Amygdala (tissue), 56 donors: ENCODE measurements around the gene SLBP.

Experiments used
- DNase-seq, 56 donors: peaks; one replicate each; lab custom pipeline; 2025; lab: John Stamatoyannopoulos, UW

Gene SLBP

DNA sequence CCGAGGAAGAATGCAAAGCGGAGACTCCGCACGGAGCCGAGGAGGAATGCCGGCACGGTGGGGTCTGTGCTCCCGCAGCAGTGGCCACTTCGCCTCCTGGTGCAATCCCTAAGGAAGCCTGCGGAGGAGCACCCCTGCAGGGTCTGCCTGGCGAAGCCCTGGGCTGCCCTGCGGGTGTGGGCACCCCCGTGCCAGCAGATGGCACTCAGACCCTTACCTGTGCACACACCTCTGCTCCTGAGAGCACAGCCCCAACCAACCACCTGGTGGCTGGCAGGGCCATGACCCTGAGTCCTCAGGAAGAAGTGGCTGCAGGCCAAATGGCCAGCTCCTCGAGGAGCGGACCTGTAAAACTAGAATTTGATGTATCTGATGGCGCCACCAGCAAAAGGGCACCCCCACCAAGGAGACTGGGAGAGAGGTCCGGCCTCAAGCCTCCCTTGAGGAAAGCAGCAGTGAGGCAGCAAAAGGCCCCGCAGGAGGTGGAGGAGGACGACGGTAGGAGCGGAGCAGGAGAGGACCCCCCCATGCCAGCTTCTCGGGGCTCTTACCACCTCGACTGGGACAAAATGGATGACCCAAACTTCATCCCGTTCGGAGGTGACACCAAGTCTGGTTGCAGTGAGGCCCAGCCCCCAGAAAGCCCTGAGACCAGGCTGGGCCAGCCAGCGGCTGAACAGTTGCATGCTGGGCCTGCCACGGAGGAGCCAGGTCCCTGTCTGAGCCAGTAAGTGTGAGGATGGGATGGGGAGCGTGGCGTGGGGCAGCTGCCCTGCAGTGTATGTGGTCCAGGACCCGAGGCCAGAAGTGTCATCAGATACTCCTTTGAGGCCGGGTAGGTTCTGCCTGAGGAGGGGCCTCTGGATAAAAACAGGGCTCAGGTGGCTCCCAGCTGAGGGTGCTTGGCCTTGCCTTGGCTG lies 16.2 kb upstream of the SLBP start:
- no peak for DNase-seq

DNA sequence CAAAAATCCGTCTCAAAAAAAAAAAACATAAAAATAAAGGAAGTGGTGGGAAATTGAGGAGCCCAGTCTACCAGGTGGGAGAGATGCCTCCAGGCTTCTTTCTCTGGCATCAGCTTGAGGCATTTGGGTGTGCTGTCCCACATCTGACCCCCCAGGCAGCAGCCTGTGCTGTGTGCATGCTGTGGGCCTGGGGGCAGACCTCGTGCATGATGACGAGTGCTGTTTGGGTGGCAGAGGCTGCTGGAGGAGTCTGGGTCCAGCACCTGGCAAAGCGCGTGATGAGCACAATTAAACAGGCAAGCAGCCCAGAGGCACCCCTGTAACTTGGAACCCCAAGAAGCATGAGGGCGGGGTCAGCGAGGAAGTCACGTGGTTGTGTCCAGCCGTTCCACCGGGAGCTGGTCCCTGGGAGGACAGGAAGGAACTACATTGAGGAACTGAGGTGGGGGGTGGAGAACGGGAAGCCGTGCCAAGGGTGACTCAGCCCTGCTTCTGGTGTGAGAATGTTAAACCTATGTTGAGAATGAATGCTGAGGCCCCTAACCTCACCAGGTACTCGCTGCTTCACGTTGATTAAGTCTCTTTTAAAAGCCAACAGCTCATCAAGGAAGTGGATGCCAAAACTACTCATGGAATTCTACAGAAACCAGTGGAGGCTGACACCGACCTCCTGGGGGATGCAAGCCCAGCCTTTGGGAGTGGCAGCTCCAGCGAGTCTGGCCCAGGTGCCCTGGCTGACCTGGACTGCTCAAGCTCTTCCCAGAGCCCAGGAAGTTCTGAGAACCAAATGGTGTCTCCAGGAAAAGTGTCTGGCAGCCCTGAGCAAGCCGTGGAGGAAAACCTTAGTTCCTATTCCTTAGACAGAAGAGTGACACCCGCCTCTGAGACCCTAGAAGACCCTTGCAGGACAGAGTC lies 15.3 kb upstream of the SLBP start:
- DNase-seq: peak in 2 of 56 donors; percentile 13 to 21

DNA sequence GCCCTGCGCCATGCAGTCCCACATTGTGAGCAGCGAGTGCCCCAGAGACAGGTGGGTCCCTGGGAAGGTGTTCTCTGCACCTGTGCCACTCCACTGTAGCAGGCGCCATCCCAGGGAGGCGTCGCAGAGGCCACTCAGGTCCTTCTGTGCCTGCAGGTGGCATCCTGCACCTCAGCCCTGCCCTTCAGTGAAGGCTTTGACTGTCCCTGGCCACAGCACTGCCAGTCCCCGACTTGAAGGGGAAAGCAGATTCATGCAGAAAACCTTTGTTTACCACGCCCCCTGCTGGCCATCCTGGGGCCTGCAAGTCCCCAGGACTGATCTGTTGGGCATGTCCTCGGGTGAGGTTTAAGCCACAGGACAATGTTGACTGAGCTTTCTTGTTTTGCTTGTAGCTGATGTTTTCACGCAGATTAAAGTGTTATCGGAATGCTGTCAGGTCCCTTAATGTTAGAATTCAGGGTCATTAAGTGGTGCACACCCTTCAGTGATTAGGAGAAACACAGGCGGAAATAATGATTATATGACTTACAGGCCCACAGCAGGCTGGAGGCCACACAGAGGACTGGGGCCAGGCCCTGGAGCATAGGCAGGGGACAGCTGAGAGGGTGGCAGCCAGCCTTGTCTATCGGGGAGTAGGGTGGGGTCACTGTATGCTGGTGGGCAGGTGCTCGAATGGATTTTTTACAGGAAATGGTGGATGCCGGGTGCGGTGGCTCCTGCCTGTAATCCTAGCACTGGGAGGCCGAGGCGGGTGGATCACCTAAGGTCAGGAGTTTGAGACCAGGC lies 14.2 kb upstream of the SLBP start:
- peak in 55 of 56 donors; percentile 24 to 97 (median 75) for DNase-seq

DNA sequence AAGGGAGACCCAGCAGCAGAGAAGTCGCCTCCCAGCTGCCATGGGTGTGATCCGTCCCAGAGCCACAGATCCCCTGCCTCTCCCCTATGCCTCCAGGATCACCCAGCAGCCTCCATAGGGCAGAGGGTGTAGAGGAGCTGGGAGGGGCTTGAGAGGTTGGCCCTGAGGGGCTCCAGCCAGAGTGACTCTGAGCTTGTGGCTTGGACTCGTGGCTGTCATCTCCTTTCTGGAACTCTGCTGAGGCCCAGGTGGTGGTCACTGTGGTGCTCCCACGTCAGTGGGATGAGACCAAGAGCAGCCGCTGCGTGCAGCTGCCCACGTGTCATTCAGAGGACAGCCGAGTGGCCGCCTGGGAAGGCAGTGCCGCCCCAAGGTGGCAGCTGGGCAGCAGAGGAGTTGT lies 13.4 kb upstream of the SLBP start:
- no peak for DNase-seq

DNA sequence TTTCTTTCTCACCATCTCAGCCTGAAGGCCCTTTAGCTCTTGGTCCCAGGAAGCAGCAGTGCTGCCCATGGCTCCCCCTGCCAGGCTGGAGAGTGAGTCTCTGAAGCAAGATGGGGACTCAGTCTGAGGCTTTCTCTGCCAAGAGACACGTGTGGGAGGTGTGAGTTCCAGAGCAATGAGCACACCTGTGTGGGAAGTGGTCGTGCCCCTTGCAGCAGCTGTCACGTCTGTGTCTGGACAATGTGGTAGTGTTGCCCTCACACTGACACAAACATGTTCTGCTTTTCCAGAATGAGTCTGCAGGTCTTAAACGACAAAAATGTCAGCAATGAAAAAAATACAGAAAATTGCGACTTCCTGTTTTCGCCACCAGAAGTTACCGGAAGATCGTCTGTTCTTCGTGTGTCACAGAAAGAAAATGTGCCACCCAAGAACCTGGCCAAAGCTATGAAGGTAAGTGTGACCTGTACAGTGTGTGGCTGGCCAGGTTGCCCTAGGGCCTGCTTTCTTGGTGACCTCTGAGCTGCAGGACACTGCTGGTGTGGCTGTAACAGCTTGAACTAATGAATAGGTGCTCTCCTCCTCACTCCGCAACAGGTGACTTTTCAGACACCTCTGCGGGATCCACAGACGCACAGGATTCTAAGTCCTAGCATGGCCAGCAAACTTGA lies 11.1 kb upstream of the SLBP start:
- DNase-seq: no peak

DNA sequence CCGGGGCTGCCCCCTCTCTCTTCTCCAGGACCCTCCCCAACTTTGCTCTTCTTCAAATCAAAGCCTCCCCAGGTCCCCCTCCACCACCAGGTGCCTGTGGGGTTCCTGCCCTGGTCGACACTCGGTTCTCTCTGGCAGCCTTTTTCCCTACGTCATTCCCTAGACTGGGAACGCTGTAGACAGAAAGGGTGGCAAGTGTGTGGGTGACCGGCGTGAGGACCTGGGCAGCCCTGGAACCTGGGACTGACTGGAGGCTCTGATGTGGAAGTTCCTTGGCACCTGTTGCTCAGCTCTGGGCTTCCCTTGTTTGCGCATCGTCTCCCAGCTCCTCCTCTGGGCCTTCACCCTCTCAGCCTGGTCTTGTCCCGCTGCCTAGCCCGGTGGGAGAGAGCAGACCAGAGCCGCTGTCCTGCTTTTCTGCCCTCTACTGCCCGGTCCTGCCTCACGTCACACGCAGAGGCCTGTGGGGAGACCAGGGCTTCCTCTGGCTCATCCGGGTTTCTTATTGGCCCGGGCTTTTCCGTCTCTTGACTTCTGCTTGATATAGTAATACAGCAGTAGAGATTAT lies 10.5 kb upstream of the SLBP start:
- DNase-seq: no peak

DNA sequence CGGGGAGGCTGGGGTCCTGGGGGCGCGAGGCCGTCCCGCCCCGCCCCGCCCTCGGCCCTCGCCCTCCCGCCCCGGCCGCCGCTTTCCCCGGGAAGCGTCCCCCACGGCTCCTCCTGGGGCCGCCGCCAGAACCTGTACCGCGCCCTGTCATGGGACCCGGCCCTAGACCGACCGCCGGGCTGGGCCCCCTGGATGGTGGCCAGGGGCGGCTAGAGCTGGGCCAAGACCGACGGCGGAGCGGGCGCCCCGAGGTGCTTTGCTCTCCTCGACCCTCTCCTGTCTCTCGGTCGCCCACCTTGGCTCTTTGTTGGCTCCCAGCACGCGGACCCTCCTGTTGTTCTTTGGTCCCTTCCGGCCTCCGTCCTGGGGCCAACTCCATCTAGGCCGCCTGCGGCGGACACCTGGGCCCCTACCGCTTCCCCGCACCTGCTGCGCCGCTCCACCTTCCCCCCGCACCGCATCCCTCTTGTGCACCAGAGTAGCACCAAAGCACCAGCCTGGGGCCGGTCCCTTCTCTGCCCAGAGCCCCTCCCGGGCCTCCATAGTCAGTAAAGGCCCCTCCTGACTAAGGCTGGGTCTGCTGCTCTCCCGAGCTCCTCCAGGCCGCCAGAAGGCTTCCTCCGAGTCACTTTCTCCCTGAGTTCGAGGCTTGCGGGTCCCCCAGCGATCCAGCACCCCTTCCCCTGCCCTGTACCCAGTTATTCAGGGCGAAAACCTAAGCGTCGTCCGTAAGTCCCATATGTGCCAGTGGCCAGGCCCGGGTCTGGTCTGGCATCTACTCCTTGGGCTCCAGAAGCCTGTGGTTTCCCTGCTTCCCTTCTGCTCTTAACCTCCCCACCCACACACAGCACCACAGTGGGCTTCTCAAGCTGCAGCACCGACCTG lies 9.8 kb upstream of the SLBP start:
- DNase-seq: no peak

DNA sequence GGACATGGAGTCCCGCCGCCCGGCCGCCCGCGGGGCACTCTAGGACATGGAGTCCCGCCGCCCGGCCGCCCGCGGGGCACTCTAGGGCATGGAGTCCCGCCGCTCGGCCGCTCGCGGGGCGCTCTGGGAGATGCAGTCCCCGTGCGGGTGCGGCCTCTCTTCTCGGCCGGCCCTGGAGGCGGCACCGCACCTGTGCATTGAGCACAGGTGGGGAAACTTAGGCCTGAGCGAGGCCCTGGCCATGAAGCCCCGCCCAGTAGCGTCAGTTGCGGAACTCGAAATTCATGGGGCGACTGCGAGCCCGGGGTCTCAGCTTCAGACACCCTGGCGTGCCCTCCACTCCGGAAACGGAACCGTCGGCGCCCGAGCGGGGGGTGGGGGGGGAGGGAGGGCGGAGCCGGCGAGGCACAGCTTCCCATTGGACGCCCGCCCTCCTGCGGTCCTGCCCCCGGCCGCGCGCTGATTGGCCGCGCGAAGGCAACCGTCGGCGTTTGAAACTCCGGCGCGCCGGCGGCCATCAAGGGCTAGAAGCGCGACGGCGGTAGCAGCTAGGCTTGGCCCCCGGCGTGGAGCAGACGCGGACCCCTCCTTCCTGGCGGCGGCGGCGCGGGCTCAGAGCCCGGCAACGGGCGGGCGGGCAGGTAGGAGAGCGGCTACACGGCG lies 9.0 kb upstream of the SLBP start, which contains the start of the genes TACC3 and TMEM129:
Gene TACC3 (plus strand): TSS at position 519 of the 663 bp plus-strand sequence. CDS start 1,901 bp downstream, outside the sequence.
Gene TMEM129 (minus strand): TSS at position 321 of the 663 bp plus-strand sequence. CDS start 486 bp downstream, outside the sequence.
- DNase-seq: peak; percentile 74 to 96 (median 92)

DNA sequence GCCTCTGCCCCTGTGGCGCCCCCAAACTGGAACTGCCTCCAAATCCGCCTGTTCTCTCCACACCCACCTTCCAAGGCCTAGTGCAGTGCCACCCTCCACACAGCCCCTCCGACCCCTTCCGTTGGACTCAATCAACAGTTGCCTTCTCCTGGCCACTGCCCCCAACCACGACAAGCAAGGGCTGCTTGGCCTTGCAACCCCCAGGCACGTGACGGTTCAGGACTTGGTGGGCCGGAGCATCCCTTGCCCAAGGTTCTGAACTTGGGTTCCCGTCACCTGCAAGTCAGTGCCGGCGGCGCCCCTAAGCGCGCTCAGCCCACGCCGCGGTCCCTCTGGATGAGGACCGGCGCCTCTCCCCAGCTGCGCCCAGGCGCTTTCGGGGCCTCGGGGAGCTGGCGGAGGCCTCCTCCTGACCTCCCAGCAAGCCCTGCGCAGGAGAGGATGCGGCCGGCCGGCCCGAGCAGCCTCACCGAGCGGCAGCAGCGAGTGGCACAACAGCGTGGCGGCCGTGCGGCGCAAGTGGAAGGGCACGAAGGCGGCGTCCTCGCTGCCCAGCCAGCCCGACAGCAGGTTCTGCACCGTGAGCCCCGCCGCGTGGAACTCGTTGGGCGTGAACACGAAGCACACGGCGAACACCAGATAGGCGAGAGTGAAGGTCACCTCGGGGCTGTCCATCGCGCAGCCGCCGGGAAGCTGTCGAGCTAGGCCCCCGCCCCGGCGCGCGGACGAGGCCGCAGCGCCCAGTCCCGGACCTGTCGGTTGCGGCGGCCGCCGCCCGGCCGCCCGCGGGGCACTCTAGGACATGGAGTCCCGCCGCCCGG lies 8.3 kb upstream of the SLBP start:
- peak in 27 of 56 donors; percentile 11 to 70 (median 45) for DNase-seq

DNA sequence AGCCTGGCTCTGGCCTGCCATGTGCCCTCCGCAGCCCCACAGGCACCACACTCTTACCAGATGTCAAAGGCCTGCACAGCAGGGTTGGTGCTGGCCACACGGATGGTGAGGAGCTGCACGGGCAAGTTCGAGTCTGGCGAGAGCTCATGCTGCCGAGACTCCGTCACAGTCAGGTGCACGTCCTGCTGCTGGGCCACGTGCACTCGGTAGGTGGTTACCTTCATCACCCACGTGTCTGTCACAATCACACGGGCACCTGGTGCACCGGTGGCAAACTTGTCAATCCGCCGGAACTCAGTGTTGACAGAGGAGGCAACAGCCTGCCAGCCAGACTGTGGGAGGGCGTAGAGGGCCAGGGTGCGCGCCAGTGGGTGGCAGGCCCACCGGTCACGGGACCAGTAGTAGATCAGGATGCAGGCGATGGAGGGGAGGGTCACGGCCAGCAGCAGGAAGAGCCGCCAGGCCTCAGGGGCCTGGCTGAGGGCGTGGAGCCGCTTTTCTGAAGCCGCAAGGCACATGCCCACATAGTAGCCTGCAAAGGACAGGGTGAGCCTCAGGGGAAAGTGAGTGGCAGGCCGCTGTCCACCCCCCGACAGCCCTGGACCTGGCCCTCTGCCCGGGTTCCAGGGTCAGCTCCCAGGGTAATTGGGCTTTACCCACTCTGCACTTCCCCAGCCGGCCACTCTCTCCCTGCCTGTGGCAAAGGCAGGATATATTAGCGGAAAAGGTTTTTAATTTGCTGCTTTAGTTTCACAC lies 6.2 kb upstream of the SLBP start:
- DNase-seq: no peak

DNA sequence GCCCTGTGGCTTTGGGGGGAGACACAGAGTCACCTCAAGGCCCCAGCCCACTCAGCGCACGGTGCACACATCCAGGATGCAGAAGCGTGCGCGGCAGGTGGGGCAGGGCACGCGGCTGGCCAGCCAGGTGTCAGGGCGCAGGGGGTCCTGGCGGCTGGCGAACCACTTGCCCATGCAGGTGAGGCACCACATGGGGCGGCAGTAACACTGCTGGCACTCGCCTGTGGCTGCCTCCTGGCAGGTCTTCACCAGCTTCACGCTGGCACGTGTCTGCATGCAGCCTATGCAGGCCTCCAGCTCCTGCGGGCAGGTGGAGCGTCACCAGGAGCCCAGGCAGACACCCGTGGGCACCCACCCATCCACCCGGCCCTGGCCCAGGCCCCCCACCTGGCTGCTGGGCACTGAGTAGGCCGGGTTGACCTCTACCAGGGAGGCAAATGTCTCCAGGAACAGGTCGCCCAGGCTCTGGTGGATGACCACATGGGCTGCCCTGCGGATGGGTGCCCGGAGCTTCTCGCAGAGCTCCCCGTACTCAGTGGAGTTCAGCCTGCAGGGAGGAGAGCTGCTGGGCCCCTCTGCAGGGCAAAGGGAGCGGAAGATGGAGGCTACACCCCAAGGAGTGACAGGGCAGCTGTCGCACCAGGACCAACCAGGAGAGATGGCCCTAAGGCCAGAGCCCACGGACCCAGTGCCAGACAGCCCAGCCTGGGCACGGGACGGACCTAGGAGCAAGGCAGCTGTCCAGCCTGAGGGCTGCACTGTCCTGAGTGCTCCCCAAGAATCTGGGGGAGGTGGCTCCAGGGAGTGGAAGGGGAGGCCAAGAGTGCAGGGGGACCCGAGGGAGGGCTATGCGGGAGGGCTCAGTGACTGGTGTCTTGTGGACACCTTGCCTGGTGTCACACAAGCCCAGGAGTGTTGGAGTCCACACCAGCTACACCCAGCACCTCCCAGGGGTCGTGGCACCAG lies 5.3 kb upstream of the SLBP start:
- no peak for DNase-seq

DNA sequence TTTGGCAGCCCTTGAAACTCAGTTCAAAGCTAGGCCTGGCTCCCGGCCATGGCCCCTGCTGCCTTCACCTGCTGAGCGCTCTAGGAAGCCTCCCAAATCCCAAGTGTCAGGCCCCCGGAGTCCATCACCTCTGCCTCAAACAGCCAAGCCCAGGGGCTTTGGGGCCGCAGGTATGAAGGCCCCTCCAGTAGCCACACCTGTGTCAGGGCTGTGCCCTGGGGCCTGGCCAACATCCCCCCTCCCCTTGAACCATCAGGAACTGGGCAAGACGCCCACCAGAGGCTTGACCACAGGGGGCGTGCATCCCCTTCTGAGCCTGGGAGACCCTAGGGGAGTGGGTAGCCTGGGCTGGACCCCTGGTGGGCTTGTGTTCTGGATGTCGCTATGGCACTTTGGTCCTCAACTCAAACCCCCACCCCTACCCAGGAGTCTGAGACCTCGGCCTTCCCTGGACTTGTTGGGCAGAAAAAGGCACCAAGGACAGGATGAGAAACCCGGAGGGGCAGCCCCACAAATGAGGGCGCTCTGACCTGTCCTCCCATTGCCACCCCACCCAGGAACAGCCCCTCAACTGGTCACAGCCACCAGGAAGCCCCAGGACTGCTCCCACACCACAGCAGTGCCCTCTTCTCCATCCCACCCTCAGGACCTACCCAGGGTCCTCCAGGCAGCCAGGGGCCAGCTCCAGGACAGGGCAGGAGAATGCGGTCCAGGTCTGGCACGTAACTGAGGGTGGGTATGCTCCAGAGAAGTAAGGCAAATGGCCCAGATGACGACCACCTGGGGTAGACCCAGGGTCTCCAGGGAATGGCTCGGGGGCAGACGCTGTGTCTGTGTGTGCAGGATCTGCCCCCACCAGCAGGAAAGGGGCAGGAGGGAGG lies 4.2 kb upstream of the SLBP start:
- DNase-seq: no peak

DNA sequence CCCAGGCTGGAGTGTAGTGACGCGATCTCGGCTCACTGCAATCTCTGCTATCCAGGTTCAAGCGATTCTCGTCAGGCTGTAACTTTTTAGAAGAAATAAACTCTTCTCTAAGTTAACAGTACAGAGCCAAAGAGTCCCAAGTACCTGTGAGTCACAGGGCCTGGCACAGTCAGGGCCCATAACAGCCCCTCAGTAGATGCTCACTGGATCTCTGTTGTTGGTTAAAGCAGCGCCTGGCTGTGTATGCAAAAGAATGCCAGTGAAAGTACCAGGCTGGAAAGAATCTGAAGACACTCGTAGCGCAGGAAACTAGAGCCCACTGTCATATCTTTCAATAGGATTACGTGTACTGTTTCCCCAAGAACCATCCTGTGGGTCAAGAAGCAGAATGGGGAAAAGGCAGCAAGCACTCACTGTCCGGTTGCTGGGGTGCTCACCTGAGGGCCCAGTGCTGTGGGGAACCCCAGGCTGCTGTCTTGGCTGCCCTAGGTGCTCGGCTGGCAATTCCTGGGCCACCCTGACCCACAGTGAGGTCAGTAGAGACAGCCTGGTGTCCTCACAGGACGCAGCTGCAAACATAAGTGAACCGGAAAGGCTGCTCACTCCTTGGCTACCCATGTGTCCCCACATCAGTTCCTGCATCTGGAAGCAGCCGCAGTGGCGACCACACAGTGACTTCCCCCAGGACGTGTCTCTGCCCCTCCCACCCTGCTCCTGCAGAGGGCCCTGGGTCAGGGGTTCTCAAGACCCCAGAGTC lies 3.1 kb upstream of the SLBP start:
- DNase-seq: no peak
